GM19455 (cell line): Measurements from ENCODE around the gene ZNF280C.

Experiments used
- ATAC-seq: cut with Tn5 transposase; IDR thresholded peaks from one replicate; pipeline ENCODE4 v1.9.1; 2021; ENCODE audit not compliant: unreplicated experiment

Gene ZNF280C

DNA sequence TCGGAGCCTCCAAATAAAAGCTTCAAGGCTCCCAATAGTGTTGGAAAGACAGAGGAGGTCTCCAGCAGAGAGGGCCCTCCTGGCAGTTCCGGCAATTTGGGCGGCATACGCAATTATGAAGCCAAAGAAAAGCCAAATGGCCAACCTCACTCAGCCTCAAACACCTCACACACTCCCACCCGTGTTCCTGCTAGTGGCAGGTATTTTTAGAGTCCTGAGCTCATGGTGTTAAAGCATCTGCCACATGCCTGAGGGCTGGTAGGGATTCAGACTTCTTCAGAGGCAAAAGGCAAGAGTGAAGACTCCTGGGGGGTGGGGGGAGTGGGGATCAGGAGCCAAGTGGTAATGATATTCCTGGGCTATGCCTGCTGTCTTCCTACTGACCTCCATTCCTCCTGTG, 89.5 kb downstream of the ZNF280C start:
- no peak for ATAC-seq

DNA sequence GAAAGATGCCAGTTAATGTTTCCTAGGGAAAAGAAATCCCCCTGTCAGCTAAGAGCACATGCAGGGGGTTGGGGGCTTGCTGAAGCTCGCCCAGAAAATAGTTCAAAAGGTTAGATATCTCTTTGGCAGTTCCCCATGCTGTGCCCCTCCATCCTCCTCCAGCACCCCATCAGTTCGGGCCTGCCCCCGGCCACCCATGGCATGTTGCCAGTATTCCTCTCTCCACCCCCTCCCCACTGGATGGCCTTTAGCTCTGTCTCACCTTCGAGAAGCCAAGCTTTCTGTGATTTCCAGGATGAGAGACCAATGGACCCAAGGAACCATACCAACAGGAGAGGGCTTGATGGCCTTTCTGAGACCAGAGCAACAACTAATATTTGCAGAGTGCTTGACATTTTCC, 91.8 kb downstream of the ZNF280C start:
- no peak for ATAC-seq

DNA sequence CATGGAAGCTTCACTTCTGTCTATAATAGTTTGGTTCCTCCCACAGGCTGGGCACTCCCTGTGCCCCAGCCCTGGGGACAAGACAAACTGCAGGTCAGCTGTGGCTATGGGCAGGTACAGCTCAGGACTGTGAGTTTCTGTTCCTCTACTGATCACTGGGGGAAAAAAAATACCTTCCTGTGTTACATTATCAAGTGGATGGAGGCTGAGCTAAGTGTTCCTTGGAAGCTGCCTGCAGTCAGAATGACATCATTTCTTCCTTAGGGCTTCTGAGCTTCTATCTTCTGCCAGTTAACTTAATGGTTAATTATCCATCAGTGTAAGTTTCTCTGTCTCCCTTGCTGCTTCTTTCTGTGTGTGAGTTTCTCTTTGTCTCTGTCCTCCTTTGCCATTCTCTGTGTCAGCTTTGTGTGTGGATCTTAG, 92.3 kb downstream of the ZNF280C start:
- ATAC-seq: peak; percentile 76

DNA sequence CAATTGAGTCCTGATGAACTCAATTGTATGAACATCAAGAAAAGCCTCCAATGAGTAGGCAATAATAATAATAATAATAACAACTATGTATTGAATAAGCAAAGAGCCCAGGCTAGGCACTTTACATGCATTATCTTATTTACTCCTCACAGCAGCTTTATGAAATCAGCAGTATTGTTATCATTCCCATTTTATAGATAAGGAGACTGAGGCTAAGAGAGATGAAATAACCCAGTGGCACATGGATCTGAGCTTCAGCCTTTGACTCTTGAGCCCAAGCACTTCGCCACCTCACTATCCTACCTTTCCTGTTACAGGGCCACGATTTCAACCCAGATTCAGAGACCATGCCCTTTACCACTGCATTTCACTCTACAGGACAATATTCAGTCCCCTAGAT, 93.8 kb downstream of the ZNF280C start:
- ATAC-seq: no peak

DNA sequence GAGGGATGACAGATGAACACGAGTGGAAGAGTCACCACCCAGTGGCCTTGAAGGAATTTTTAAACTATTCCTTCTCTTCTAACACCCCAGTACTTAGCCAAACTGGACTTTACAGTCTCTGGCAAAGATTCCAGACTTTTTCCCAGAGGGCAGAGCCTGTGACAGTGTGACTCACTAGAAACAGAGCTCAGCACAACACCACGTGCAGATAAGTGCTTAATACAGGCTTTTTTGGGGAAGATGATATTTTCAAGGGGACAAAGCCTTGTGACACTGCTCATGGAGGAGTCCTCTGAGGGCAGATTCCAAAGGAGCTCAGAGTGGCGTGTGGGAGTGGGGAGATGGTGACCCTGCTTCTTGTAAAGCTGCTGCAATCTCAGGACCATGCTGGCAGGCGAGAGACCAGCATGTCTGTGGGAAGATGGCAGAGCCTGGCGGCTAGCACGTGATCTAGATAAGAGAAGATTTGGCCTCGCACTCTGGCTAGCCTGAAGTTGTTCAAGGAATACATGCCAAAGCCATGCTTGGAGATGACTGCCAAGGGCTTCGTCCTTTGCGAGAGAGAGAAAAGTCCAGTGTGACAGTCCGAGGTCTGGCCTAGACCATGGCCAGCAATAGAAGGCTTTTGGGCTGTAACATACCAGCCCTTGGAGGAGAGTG, 94.5 kb downstream of the ZNF280C start:
- no peak for ATAC-seq

DNA sequence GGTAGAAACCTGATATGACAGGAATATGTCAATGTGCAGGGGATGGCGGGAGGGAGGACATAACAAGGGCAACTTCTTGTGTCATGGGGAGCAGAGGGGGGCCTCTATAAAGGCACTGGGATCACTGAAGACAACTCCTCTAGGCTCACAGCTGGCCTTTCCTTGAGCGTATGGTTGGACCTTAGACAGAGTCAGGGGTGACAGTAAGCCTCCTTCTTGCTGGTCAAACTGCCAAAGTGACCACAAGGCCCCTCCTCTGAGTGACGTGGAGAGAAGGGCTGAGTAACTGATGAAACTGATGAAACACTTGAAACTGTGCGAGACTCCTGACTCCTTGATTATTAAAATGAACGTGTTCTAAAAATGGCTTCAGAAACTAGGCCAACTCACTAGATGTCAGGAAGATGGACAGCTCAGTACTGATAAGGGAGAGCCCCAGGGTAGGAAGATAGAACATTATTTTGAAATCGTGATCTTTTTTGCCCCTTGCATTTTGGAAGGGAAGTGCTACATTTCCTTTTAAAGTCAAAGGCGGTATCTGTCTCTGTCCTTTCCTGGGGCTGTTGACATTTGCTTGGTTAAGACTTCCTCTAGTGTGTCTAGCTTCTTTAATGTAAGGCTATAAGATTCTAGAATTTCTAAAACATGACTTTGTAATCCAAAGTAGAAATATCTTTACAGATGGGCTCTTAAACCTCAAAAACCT, 95.4 kb downstream of the ZNF280C start:
- no peak for ATAC-seq

DNA sequence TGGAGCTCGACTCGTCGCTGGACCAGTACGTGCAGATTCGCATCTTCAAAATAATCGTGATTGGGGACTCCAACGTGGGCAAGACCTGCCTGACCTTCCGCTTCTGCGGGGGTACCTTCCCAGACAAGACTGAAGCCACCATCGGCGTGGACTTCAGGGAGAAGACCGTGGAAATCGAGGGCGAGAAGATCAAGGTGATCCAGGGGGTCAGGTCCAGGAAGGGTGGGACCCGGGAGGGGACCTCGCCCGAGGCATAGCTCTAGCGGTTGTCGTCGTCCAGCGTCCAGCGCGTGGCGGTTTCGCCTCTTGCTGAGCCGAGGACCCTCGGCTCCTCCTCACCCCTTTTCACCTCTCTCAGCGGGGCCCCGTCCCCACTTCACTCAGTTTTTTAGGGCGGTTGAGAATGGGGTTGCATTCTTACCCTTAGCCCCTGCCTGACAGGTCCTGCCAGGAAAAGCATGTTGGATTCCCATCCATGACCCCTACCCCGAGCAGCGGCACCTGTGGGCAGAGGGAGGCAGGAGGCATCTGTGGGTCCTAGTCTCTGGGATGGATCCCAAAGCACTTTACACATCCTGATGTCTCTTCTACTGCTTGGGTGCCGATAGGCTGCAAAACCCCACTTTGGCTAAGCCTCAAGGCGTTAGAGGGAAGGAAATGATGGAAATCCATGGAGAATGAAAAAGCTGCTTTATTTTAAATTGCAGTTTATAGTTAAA, 96.4 kb downstream of the ZNF280C start:
- no peak for ATAC-seq

DNA sequence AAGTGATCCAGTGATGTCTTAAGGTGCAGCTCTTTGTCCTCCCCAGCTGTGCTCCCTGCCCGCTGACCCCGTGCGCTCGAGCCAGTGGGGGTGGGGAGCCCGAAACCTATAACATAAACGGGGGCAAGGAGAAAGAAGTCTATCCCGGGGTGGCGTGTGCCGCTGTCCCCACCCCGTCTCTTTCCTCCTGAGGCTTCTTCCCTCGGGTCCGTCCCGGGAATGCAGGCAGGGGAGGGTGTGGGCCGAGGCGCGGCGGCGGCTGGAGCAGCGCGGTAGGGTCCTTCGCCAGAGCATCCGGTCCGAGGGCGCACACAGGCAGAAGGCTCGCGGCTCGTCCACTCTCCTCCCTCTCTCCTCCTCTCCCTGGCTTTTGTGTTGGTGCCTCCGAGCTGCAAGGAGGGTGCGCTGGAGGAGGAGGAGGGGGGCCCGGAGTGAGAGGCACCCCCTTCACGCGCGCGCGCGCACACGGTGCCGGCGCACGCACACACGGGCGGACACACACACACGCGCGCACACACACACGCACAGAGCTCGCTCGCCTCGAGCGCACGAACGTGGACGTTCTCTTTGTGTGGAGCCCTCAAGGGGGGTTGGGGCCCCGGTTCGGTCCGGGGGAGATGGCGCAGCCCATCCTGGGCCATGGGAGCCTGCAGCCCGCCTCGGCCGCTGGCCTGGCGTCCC, 97.1 kb downstream of the ZNF280C start, which contains the start of gene RAB33A:
Gene RAB33A, plus strand, starts transcription at position 517 of the 681 bp plus-strand sequence. Its CDS starts 101 bp downstream, at position 618.
- peak; percentile 9 for ATAC-seq

DNA sequence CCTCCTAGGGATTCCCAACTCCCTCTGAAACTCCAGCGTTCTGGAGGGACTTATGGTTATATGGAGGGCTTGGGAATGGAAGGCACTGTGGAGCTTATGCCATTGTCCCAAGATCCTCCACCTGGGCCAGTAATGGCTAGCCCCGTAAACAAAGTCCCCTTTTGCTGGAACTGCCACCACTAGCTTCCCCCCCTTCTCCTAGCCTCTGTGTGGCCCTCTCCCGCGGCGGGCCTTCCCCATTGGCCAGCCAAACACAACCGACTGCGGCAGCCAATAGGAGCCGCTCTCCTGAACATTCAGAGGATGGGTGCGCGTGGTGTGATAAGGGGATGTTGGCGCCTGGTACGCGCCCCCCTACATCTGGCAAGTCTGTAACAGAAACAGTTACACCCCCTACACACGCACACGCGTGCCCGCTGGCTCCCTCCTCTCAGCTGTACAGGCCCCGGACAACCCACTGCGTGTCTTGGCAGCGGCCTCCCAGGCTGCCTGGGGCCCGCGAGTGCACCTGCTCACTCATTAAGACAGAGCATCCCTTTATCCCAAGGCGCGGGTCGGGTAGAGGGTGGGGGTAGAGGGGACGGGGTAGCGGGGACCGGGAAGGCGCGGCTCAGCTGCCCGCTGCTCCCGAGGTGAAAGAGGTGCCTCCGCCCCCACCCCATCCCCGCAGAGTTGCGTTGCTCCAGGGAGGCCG, 97.8 kb downstream of the ZNF280C start:
- ATAC-seq: peak; percentile 67

DNA sequence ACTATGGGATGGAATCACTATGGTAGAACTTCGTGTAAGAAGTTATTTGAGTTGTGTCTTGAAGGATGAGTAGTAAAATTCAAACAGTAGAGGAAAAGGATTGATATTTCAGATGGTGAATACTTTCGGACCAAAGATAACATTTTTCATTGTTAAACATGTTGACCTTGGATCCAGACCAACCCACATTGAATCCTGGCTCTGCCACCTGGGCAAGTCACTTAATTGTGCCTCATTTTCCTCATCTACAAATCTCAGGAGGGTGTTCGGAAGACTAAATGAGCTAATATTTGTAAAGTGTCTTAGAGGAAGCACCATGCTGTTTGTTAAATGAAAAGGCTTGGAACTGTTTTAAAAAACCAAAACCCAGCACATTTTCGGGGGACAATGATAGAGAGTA, 101.7 kb downstream of the ZNF280C start:
- no peak for ATAC-seq

DNA sequence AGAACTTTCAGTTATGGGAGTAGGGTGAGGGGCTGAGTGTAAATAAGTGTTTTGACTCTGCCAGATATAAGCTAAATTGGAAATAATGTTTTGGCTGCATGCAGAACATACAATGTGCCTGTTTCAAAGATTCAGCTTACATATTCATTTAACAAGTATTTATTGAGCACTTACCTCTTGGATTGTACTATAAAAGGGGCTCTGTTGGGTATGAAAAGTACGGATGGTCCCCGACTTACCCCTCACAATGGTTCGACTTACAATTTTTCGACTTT, 102.3 kb downstream of the ZNF280C start:
- no peak for ATAC-seq

DNA sequence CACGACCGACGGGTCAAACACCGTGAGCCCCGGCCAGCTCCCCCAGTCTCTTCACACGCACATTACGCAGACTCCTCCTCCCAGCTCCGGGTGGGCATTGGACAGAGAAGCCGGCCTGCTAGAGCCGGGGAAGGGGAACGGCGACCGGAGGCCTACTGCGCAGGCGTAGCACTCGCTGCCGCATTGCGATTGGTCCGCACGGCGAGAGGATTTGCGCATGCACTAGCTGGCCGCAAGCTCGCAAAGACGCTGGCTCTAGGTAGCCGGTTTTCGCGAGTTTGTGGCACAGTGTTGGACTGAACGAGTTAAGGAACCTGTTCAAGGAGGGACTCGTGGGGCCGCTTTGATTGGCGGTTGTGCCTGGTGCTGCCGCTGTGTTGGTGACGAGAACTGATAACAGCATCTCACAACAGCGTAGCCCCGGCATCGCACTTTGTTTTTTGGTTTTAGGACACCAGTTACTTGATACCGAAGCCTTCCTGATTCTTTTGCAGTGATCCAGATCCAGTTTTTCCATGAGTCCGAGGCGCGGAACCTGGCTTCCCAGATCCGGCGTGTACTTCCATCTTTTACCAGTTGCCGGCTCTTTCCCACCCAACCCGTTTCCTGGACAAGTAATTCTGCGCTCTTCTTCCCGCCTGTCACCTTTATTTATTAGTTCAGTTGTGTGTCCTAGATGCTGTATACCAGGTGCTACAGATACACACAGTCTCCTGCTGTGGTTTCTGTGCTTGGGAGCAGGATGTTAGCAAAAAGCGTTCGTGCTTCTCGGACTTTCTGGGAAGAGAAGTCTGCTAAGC, 102.8 kb downstream of the ZNF280C start, which contains the start of gene AIFM1:
Gene AIFM1, minus strand, starts transcription at position 139 of the 800 bp plus-strand sequence. CDS start 185 bp downstream, outside the sequence.
- peak; percentile 95 for ATAC-seq

DNA sequence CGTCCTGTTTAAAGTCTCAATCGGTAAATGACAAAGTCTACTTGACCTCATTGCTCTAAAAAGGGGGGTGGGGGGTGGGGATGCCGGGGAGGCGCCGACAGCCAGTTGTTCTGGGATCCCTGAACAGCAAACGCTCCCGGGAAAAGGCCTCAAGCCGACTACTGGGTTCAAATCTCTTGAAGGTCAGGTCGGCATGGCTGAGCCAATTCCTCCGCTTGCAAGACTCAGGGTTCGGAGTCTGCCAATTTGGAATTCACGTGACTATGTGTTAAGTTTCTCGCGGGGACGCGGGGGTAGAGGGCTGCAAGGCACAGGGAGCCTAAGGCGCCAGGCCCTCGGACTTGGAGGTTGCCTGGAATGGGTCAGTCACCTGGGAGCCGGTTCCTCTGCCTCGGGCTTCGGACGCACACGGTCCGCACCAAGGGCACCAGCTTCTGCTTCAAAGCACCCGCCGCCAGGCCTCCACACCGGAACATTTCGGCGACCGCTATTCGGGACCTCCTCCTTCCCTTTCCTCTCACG, 103.5 kb downstream of the ZNF280C start:
- ATAC-seq: no peak

DNA sequence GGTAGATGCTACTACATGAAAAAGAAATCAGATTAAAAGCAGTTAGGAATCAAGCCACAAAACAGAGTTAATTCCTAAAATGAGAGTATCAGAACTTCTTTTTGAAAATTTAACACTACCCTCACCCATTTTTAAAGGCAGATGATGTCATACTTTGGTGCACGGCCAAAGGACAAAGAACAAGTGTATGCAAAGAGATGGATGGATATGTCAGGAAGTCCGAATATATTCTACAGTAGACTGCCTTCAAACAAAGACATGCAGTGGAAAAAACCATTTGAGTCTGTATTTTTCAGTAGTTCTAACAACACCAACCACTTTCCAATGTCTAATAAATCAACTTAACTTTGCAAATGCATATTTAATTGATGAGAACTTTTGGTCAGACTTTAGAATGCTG, 105.3 kb downstream of the ZNF280C start:
- no peak for ATAC-seq

DNA sequence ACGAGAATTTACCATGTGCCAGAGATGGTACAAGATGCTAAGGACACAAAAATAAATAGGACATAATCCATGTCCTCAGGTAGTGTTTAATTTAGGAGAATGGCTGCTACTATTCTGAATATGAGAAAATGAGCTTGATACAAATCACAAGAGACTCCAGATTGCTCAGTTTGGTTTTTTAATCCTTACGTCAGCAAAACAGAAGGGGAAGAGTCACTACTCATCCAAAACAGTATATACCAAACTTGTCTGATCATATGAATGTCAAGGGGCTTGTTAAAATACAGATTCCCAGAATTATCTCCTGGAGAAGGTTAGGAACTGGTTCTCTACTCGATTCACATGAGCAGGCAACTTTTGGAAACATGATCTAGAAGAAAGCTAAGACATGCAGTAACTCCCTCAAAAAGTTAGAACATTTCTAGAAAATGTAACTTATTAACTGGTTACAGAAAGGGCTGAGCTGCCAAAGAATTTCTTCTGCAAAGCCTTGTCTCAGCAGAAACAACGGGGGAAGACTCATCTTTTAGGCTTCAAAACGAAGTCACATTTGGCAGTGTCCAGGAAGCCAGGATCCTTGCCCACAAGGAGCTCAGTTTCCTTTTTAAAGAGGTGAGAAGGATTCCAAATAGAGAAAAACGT, 106.5 kb downstream of the ZNF280C start:
- ATAC-seq: no peak

DNA sequence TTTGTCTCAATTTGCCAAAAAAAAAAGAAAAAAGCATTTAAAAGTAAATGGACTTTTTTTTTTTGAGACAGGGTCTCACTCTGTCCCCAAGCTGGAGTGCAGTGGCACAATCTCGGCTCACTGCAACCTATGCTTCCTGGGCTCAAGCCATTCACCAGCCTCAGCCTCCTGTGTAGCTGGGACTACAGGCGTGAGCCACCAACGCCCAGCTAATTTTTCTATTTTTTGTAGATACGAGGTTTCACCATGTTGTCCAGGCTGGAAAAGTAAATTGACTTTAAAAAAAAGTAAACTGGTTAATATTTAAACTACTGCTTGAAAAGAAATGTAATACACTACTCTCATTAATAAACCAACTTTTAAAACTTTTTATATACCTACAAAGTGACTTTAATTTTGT, 108.9 kb downstream of the ZNF280C start:
- no peak for ATAC-seq

DNA sequence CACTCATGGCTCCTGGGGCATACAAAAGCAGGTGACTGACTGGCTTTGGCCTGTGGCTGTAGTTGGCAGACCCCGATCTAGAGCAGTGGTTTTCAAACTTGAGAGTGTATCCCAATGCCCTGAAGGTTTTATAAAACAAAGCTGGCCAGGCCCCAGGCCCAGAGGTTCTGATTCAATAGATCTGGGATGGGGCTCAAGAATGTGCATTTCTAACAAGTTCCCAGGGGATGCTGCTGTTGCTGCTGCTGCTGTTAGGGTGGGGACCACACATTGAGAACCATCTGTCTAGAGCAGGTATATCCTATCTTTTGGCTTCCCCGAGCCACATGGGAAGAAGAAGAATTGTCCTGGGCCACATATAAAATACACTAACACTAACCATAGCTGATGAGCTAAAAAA, 110.4 kb downstream of the ZNF280C start:
- ATAC-seq: no peak

DNA sequence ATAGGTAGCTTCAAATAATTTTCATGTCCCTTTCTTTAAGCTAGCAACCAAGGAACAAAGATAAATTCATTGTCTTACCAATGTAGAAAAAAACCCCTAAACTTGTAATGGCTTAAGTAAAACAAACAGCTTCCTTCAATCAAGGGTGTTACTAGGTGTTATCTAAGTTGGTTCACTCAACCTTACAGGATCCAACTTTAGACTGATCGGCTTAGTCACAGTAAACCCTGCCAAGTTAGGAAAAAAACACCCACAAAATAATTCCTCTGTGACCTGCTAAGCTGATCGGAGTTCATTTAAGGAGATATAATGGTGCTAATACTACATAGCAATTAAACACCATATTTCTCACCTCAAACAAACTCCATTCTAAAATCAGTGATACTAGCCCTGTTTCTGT, 113.1 kb downstream of the ZNF280C start:
- ATAC-seq: no peak
